ENCODE data around the gene WDR36.

The WDR36 gene

GRCh38 chr5:111068213-111068612 lies 23.9 kb upstream of the WDR36 start:
- Histone ChIP-seq H3K36me3 (ENCODE audit: insufficient read depth, low read length) (no peaks in the 10 kb centered on the region), H3K4me3 (no peak overlapping the region), H3K27ac (no peak overlapping the region), H3K9me3 (ENCODE audit: low read depth, low read length) (no peaks in the 10 kb centered on the region), H3K9ac (ENCODE audit: insufficient read length) (no peak overlapping the region)
- DNase-seq (ENCODE audit: low read depth, low spot score) = no peak
- TF ChIP-seq POLR2AphosphoS5 (IDR thresholded peaks at IDR 0.05; ENCODE audit: borderline replicate concordance, low read depth, low read length) (no peak), EZH2 (IDR thresholded peaks at IDR 0.05) (no peak), FOXP2 (optimal IDR thresholded peaks at IDR 0.05; ENCODE audit: control extremely low read depth, extremely low read length, insufficient read depth) (no peak)

DNA sequence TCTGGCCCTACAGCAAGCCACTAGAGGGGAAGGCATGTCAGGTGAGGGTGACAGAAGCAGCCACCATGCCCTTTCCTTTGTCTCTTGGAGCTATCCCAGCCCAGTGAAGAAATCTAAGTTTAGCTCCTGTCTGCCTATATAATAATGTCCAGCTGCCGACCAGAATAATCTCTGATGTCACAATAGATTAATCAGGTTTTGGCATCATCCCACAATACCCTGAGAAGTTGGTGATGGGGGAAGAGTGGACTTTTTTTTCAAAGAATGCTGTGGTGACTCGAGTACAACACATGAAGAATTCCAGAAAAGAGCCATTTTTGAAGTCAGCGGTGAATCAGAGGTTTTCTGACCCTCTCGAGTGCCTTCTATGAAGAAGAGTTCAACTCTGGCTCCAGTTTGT lies 22.3 kb upstream of the WDR36 start:
- TF ChIP-seq EZH2 (IDR thresholded peaks at IDR 0.05) (no peak), POLR2AphosphoS5 (IDR thresholded peaks at IDR 0.05; ENCODE audit: borderline replicate concordance, low read depth, low read length) (no peak), FOXP2 (optimal IDR thresholded peaks at IDR 0.05; ENCODE audit: control extremely low read depth, extremely low read length, insufficient read depth) (no peak)
- Histone ChIP-seq H3K36me3 (ENCODE audit: insufficient read depth, low read length) (no peaks in the 10 kb centered on the region), H3K27ac (no peak overlapping the region), H3K4me3 (no peak overlapping the region), H3K9ac (ENCODE audit: insufficient read length) (no peak overlapping the region), H3K9me3 (ENCODE audit: low read depth, low read length) (no peaks in the 10 kb centered on the region)
- no peak for DNase-seq (ENCODE audit: low read depth, low spot score)

GRCh38 chr5:111070272-111071134 lies 21.6 kb upstream of the WDR36 start:
- TF ChIP-seq POLR2AphosphoS5 (IDR thresholded peaks at IDR 0.05; ENCODE audit: borderline replicate concordance, low read depth, low read length) = no peak
- TF ChIP-seq EZH2 (IDR thresholded peaks at IDR 0.05) = no peak
- no peak for TF ChIP-seq FOXP2 (optimal IDR thresholded peaks at IDR 0.05; ENCODE audit: control extremely low read depth, extremely low read length, insufficient read depth)
- no peaks in the 10 kb centered on the region for H3K9me3 ChIP-seq (ENCODE audit: low read depth, low read length)
- no peak overlapping the region for H3K9ac ChIP-seq (ENCODE audit: insufficient read length)
- H3K4me3 ChIP-seq = no peak overlapping the region
- H3K36me3 ChIP-seq (ENCODE audit: insufficient read depth, low read length) = no peaks in the 10 kb centered on the region
- DNase-seq (ENCODE audit: low read depth, low spot score) = no peak
- H3K27ac ChIP-seq = no peak overlapping the region

GRCh38 chr5:111071413-111071812 lies 20.7 kb upstream of the WDR36 start, which contains the start of gene TSLP:
Gene TSLP, plus strand, starts transcription at chr5:111071713. Its CDS starts 178 bp downstream, at chr5:111071891.
- TF ChIP-seq POLR2AphosphoS5 (IDR thresholded peaks at IDR 0.05; ENCODE audit: borderline replicate concordance, low read depth, low read length) (no peak), FOXP2 (optimal IDR thresholded peaks at IDR 0.05; ENCODE audit: control extremely low read depth, extremely low read length, insufficient read depth) (no peak), EZH2 (IDR thresholded peaks at IDR 0.05) (no peak)
- no peak for DNase-seq (ENCODE audit: low read depth, low spot score)
- no peaks in the 10 kb centered on the region for H3K9me3 ChIP-seq (ENCODE audit: low read depth, low read length)
- H3K27ac ChIP-seq = no peak within 1 kb of the TSS
- H3K36me3 ChIP-seq (ENCODE audit: insufficient read depth, low read length) = no peaks in the 10 kb centered on the region
- H3K4me3 ChIP-seq = peak within 1 kb of the TSS; percentile 88; the same call in 1 of the 2 replicates
- no peak within 1 kb of the TSS for H3K9ac ChIP-seq (ENCODE audit: insufficient read length)

DNA sequence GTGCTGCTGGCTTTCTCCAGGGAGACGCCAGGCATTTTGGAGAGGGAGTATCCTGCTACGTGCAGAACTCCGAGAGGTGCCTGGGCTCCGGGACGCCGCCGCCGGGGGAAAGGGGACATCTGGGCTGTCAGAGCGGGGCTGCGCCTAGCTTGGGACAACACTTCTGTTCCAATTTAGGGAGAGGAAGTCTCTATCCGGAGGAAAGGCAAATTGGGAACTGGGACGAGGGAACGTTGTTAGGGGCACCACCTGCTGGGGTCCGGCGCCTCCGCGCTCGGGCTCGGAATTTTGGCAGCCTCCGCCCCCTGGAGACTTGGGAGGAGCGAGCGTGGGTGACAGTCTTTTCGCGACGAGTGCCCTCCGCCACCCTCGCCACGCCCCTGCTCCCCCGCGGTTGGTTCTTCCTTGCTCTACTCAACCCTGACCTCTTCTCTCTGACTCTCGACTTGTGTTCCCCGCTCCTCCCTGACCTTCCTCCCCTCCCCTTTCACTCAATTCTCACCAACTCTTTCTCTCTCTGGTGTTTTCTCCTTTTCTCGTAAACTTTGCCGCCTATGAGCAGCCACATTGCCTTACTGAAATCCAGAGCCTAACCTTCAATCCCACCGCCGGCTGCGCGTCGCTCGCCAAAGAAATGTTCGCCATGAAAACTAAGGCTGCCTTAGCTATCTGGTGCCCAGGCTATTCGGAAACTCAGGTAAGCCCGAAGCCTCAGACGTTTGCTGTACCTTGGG lies 19.0 kb upstream of the WDR36 start:
- Histone ChIP-seq H3K4me3 (peak overlapping the region; percentile 88), H3K36me3 (ENCODE audit: insufficient read depth, low read length) (no peaks in the 10 kb centered on the region), H3K27ac (no peak overlapping the region), H3K9ac (ENCODE audit: insufficient read length) (peak overlapping the region; percentile 66), H3K9me3 (ENCODE audit: low read depth, low read length) (no peaks in the 10 kb centered on the region)
- no peak for DNase-seq (ENCODE audit: low read depth, low spot score)
- TF ChIP-seq POLR2AphosphoS5 (IDR thresholded peaks at IDR 0.05; ENCODE audit: borderline replicate concordance, low read depth, low read length) = no peak
- peak; percentile 14 for TF ChIP-seq FOXP2 (optimal IDR thresholded peaks at IDR 0.05; ENCODE audit: control extremely low read depth, extremely low read length, insufficient read depth)

DNA sequence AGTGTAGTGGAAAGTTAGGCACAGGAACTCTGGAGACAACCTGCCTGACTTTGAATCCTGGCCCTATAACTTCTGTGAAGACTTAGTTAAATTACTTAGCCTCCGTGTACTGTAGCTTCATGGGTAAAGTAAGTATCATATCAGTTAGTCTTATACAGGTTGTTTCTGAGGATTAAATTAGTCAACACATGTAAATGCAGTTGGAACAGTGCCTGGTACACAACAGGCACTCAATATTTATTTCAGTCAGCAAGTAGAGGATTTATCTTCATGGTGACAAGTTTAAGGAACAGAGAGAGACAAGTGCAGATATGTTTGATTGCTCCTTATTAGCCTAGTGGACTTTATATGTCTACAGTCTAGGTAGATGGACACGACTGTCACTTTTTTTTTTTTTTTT lies 17.9 kb upstream of the WDR36 start:
- no peak overlapping the region for H3K9ac ChIP-seq (ENCODE audit: insufficient read length)
- H3K9me3 ChIP-seq (ENCODE audit: low read depth, low read length) = no peaks in the 10 kb centered on the region
- peak overlapping the region; percentile 88 for H3K4me3 ChIP-seq
- no peak for DNase-seq (ENCODE audit: low read depth, low spot score)
- H3K27ac ChIP-seq = no peak overlapping the region
- TF ChIP-seq POLR2AphosphoS5 (IDR thresholded peaks at IDR 0.05; ENCODE audit: borderline replicate concordance, low read depth, low read length) (no peak), EZH2 (IDR thresholded peaks at IDR 0.05) (no peak), FOXP2 (optimal IDR thresholded peaks at IDR 0.05; ENCODE audit: control extremely low read depth, extremely low read length, insufficient read depth) (no peak)
- no peaks in the 10 kb centered on the region for H3K36me3 ChIP-seq (ENCODE audit: insufficient read depth, low read length)

GRCh38 chr5:111075520-111075919 lies 16.6 kb upstream of the WDR36 start:
- no peak for DNase-seq (ENCODE audit: low read depth, low spot score)
- H3K36me3 ChIP-seq (ENCODE audit: insufficient read depth, low read length) = no peaks in the 10 kb centered on the region
- TF ChIP-seq EZH2 (IDR thresholded peaks at IDR 0.05) (no peak), POLR2AphosphoS5 (IDR thresholded peaks at IDR 0.05; ENCODE audit: borderline replicate concordance, low read depth, low read length) (no peak), FOXP2 (optimal IDR thresholded peaks at IDR 0.05; ENCODE audit: control extremely low read depth, extremely low read length, insufficient read depth) (no peak)
- H3K9ac ChIP-seq (ENCODE audit: insufficient read length) = no peak overlapping the region
- H3K4me3 ChIP-seq = no peak overlapping the region
- no peaks in the 10 kb centered on the region for H3K9me3 ChIP-seq (ENCODE audit: low read depth, low read length)
- no peak overlapping the region for H3K27ac ChIP-seq

DNA sequence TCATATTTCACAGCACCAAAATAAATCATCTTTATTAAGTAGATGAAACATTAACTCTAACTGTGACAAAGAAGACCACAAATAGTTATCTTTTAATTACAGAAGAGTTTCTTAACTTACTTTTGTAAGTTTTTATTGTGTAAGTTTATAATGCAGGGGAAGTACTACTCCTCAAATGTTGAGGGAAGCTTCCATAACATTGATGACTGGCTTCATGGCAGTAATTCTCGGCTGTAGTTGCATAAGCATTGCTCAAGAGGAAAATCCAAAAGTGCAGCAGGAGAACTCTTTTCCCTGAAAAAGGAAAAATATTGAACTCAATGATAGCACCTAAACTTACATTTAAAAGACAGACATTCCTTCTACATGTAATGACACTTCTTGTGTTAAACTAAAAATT lies 16.1 kb upstream of the WDR36 start:
- no peak overlapping the region for H3K27ac ChIP-seq
- H3K4me3 ChIP-seq = no peak overlapping the region
- no peaks in the 10 kb centered on the region for H3K9me3 ChIP-seq (ENCODE audit: low read depth, low read length)
- DNase-seq (ENCODE audit: low read depth, low spot score) = no peak
- H3K9ac ChIP-seq (ENCODE audit: insufficient read length) = no peak overlapping the region
- TF ChIP-seq FOXP2 (optimal IDR thresholded peaks at IDR 0.05; ENCODE audit: control extremely low read depth, extremely low read length, insufficient read depth) = no peak
- TF ChIP-seq POLR2AphosphoS5 (IDR thresholded peaks at IDR 0.05; ENCODE audit: borderline replicate concordance, low read depth, low read length) = no peak
- no peak for TF ChIP-seq EZH2 (IDR thresholded peaks at IDR 0.05)
- H3K36me3 ChIP-seq (ENCODE audit: insufficient read depth, low read length) = no peaks in the 10 kb centered on the region
